ENCODE measurements around the gene TRMT44.
"Not testable (repeated sequence)": the region's sequence is repeated elsewhere in the genome, so short reads cannot be mapped to it uniquely, and the experiment has no call there.

The TRMT44 gene

GRCh38 chr4:8495803-8496202 is 55.2 kb downstream of the TRMT44 start:
- no peak for DNase-seq

GRCh38 chr4:8497762-8498161 is 57.2 kb downstream of the TRMT44 start:
- DNase-seq: no peak

- DNase-seq: no peak
Observed at GRCh38 chr4:8500966-8501365, 60.4 kb downstream of the TRMT44 start.

GRCh38 chr4:8501781-8502180 is 61.2 kb downstream of the TRMT44 start:
- DNase-seq: no peak

GRCh38 chr4:8502371-8502770 is 61.8 kb downstream of the TRMT44 start:
- DNase-seq: no peak

- DNase-seq: no peak
Observed at GRCh38 chr4:8502836-8503585, 62.4 kb downstream of the TRMT44 start.

GRCh38 chr4:8503801-8504200 is 63.2 kb downstream of the TRMT44 start:
- no peak for DNase-seq

GRCh38 chr4:8504279-8505007 is 63.9 kb downstream of the TRMT44 start:
- no peak for DNase-seq

- no peak for DNase-seq
Observed at GRCh38 chr4:8505229-8505628, 64.7 kb downstream of the TRMT44 start.

GRCh38 chr4:8506006-8506372 is 65.4 kb downstream of the TRMT44 start:
- no peak for DNase-seq

GRCh38 chr4:8506373-8507195 is 66.0 kb downstream of the TRMT44 start:
- DNase-seq: no peak

- DNase-seq: no peak
Observed at GRCh38 chr4:8507196-8507570, 66.6 kb downstream of the TRMT44 start.

- no peak for DNase-seq
Observed at GRCh38 chr4:8507624-8508023, 67.0 kb downstream of the TRMT44 start.

- DNase-seq: no peak
Observed at GRCh38 chr4:8508266-8508665, 67.7 kb downstream of the TRMT44 start.

GRCh38 chr4:8508740-8509139 is 68.2 kb downstream of the TRMT44 start:
- no peak for DNase-seq

GRCh38 chr4:8509311-8509950 is 68.9 kb downstream of the TRMT44 start:
- DNase-seq: no peak

GRCh38 chr4:8510191-8510590 is 69.6 kb downstream of the TRMT44 start:
- no peak for DNase-seq

GRCh38 chr4:8510611-8511285 is 70.2 kb downstream of the TRMT44 start:
- no peak for DNase-seq

- no peak for DNase-seq
Observed at GRCh38 chr4:8512510-8512909, 71.9 kb downstream of the TRMT44 start.

GRCh38 chr4:8513080-8513479 is 72.5 kb downstream of the TRMT44 start:
- not testable (repeated sequence) for DNase-seq

- no peak for DNase-seq
Observed at GRCh38 chr4:8513931-8514330, 73.4 kb downstream of the TRMT44 start.

- no peak for DNase-seq
Observed at GRCh38 chr4:8514391-8514790, 73.8 kb downstream of the TRMT44 start.
